T-helper 1 cell (primary cell): ENCODE measurements around the gene ST8SIA5.

Experiments
- DNase-seq, 5 donors: peaks; one replicate each; pipeline ENCODE4 v3.0.0-alpha.2; 2012 to 2020

Gene ST8SIA5

GRCh38 chr18:46738491-46738890, 18.4 kb downstream of the ST8SIA5 start:
- DNase-seq, result no peak

GRCh38 chr18:46736736-46737135, 20.1 kb downstream of the ST8SIA5 start:
- no peak for DNase-seq

DNA sequence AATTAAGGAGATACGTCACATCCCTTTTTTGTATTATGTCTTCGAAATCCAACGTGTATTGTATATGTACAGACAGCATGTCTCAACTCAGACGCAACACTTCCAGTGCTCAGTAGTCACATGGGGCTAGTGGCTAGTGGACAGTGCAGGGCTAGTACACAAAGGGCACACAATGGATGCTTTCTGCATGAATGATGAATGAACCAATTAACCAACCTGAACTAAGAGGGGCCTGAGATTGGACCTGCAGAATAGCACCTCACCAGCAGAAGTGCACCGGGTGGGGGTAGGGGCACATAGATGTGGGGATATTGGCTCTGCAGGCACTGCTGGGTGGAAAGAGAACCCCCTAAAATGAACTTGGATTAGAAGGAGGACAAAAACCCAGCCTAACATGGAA, 20.7 kb downstream of the ST8SIA5 start:
- no peak for DNase-seq

DNA sequence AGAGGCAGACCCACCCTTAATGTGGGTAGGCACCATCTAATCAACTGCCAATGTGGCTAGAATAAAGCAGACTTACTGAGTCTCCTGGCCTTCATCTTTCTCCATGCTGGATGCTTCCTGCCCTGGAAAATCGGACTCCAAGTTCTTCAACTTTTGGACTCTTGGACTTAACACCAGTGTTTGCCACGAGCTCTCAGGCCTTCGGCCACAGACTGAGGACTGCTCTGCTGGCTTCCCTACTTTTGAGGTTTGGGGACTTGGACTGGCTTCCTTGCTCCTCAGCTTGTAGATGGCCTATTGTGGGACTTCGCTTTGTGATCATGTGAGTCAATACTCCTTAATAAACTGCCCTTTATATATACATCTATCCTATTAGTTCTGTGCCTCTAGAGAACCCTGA, 21.9 kb downstream of the ST8SIA5 start:
- no peak for DNase-seq

- DNase-seq, result no peak
These were observed 23.0 kb downstream of the ST8SIA5 start for GRCh38 chr18:46733872-46734271.

- DNase-seq, result no peak
These were observed 24.1 kb downstream of the ST8SIA5 start for GRCh38 chr18:46732801-46733200.

DNA sequence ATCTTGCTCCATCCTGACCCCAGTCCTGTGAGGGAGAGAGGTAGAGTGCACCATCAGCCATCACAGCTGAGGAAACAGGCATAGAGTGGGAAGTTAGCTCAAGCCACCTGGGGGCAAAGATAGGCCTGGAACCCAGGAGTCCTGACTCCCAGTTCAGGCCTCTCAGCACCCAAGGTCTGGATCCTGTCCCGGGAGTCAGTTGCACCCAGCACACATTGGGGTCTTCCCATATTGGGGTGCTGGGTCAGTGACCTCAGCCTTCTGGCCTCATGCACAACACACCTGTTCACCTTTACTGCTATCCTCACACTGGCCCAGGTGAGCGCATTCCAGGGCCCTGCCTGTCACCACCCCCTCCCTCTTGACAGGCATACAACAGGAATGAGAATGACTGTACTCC, 24.7 kb downstream of the ST8SIA5 start:
- DNase-seq, result no peak

GRCh38 chr18:46731316-46731715, 25.5 kb downstream of the ST8SIA5 start:
- DNase-seq, result no peak

DNA sequence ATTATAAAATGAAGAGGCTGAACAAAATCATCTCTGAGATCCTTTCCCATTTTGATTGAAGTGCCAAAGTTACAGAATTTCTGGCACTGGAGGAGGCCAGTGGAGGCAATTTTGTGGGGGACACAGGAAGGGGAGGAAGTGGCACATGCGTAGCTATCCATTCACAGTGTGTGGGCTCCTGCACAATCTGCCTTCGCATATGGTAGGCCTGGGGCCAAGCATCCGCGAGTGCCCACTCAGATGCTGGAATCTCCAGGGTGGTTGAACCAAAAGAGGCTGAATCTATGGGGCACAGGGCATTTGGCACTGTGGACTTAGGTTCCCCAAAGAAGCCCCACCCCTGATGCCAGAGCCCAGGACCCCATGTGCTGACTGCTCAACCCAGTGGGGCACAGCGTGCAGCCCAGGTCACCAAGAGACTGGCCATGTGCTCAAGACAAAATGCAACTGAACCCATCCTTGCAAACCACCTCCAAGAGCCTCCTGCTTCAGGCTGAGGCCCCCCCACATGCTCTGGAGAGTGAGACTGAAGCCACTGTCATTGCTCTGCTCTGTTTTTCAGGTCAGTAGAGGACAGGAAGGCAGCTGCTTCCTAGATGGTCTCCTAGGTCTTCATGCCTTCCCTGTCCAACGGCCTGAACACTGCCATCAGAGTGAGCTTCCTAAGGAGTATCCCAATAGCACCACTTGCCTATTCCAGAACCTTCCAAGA, 28.5 kb downstream of the ST8SIA5 start:
- DNase-seq, result no peak

- no peak for DNase-seq
These were observed 29.7 kb downstream of the ST8SIA5 start for GRCh38 chr18:46727177-46727576.

GRCh38 chr18:46725310-46725709, 31.5 kb downstream of the ST8SIA5 start:
- no peak for DNase-seq

DNA sequence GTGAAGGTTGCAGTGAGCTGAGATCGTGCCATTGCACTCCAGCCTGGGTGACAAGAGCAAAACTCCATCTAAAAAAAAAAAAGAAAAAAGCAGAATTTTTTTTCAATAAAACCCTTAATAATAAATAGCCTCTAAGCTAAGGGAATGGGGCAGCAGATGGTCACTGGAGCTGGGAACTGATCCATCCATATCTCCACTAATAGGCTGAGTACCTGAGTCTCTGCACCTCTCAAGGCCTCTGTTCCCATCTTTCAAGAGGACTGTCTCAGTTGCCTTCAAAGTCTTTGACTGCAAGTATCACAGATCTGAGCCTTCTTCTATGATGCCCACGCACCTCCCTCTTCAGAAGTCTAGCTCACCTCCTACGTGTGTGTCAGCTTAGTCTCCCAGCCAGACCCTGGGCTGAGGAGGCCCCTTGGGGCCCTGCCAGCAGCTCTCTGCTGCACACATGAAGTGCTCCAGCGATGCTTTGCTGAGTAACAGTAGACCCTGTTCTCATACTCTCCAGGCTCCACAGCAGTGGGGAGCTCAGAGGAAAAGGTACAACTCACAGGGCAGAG, 32.9 kb downstream of the ST8SIA5 start:
- no peak for DNase-seq

DNA sequence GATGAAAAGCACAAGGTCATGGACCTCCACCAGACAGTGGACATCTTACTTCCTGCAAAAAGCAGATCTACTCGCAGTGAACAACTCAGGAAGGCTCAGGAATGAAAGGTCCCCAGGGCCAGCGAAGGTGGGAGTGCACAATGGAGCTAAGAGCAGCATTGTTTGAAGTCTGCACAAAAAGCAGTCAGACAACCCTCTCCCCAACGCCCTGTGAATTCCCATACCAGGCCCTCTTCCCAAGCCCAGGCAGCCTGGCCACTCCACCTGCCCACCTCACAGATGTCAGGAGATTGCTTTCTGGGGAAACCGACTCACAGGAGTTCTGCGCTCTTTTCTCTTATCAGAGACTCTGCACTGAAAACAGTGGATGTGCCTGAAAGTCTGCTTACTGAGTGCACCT, 34.8 kb downstream of the ST8SIA5 start:
- no peak for DNase-seq

DNA sequence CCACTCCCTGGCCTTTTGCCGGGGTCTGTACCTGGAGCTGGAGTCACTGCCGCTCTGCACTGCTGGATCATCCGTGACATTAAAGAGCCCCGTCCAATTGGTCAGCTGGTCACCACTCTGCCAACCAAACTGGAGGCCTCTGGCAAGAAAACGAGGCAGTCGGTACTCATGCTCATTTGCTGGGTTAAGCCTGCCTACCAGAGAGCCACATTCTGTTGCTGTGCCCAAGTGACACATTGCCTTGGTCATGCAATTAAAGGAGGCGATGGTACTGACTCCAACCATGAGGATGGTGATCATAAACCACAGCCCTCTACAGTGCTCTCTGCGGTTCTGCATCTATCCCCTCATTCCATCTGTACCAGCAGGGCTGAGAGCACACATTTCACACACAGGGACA, 35.5 kb downstream of the ST8SIA5 start:
- no peak for DNase-seq

DNA sequence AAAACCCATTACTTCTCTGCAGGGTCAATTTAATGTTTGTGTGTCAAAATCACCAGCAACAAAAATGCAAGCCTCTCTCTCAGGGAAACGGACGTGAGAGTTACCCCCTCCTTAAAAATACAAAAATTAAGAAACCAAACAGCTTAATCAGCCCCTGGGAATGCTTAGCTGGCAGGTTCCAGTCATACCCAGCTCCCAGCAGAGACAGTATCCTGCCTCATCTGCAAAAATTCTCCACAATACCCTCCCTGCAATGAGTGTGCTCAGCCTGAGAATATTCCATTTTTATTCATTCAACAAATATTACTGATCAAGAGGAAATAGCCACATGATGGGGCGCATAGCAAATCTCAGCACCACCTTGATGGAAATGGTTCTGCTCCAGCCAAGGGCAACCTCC, 36.3 kb downstream of the ST8SIA5 start:
- DNase-seq, result no peak

- no peak for DNase-seq
These were observed 36.8 kb downstream of the ST8SIA5 start for GRCh38 chr18:46720092-46720491.

DNA sequence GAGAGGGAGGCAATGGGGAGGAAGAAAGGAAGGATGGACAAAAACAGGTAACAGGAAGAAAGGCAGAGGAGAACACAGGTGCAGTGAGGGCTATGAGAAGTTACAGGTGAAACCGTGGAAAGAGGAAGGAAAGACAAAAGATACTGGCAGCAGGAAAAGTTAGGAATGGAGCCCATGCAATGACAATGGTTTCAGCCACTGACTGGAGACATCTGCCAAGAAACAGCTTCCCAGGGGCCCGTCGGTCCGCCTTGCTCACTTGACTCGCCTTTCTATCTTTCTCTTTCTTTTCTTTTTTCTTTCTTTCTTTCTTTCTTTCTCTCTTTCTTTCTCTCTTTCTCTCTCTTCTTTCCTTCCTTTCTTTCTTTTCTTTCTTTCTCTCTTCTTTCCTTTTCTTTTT, 37.5 kb downstream of the ST8SIA5 start:
- DNase-seq, result no peak

- DNase-seq, result no peak
These were observed 38.1 kb downstream of the ST8SIA5 start for GRCh38 chr18:46718501-46719341.

DNA sequence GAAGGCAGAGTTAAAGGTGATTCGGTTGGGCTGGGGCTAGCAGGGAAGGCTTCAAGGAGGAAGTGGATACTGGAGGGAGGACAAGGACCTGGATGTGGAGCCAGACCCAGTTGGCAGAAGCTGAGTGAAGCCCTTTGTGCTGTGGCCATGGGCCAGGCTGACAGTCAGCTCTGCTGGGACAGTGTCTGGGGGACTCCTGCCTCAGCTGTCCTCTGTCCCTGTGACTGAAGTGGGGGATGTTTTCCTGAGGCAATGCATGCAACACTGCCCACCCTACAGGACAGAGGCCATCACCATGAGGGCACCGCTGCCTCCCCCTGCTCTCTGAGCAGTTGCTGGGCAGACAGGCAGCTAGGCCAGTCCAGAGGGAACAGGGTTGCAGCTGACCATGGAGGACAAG, 40.0 kb downstream of the ST8SIA5 start:
- DNase-seq, result no peak

- no peak for DNase-seq
These were observed 40.5 kb downstream of the ST8SIA5 start for GRCh38 chr18:46716336-46716735.

DNA sequence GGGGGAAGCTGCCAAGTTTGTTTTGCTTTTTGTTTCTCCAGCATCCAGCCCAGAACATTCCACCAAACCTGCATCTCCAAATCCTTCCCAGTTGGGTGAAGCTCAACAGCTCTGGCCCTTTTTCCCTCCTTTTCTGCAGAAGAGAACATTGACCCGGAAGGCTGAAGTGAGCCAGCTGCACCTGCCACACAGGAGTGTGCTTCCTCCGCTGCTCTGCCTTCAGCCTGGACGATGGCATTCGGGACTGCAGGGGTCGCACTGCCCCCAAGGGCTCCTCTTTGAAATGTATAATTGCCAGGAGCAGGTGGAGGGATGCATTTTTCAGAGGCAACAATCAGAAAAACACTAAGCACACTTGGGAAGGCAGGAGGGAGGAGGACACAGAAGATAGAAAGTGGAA, 41.8 kb downstream of the ST8SIA5 start:
- DNase-seq, result no peak

GRCh38 chr18:46712406-46712805, 44.4 kb downstream of the ST8SIA5 start:
- DNase-seq, result no peak

DNA sequence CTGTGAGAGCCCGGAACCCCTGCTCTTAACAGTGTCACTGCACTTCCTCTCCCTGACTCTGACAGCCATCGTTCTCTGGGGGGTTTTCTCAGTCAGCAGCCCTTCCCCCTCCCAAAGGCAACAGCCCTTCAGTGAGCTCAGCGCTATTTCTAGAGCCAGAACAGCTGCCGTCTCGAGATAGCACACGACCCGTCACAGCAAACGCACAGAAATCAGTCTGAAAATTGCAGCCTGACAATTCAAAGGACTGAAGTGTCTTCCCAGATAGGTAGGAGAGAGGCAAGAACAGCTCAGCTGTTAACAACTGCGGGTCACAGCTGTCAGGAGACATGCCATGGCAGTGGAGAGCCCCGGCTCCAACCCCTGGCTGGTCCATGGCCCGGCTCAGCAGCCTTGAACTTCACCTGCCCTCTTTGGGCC, 45.4 kb downstream of the ST8SIA5 start:
- no peak for DNase-seq

DNA sequence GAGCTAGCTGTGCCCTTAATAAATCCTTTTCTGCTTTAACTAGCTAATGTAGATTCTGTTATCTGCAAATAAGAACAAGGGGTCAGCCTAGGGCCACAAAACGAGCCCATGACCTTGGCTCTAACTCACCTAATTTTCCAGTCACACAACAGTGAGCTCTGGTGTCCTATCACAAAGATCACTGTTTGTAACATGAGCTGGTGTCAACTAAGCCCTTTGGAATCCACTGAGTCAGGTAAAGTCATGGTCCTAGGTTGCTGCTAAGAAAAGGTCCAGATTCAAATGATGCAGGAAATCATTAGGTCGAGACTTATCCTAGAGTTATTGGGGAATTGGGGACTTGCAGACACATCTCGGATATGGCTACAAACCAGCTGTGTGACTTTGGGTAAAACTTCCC, 49.9 kb downstream of the ST8SIA5 start:
- DNase-seq, result no peak
